ENCODE results near the gene SIRT7. TPM values are rescaled to one million over a fixed set of nuclear protein-coding genes. Genes with fewer than 3 reads are reported as not detected.

Gene SIRT7
- total and polyA plus RNA-seq, 2 donors from 2014 or later = 17.4 to 25.2 TPM

- Histone ChIP-seq H3K27ac (ENCODE audit: low read depth in 2 of 2, low read length in 2 of 2) (no peak overlapping the region), H3K4me1 (ENCODE audit: control insufficient read depth in 2 of 3, insufficient read depth in 2 of 3, low read depth in 1 of 3, low read length in 3 of 3) (peaks cover 0 to 3% (median 0%) of the 10 kb centered on the region in 3 donors), H3K9me3 (ENCODE audit: control insufficient read depth in 2 of 3, insufficient read depth in 1 of 3, low read length in 3 of 3) (no peaks in the 10 kb centered on the region), H3K4me3 (ENCODE audit: low read length in 3 of 3) (no peak overlapping the region), H3K9ac (ENCODE audit: low read length in 3 of 3) (no peak overlapping the region), H3K27me3 (ENCODE audit: control insufficient read depth, insufficient read depth, low read length) (no peaks in the 10 kb centered on the region), H3K36me3 (ENCODE audit: control insufficient read depth in 2 of 3, insufficient read depth in 3 of 3, low read length in 3 of 3) (no peaks in the 10 kb centered on the region)
- FAIRE-seq (no peak), DNase-seq (peak in 1 of 5 donors; percentile 74)
- TF ChIP-seq, protein P1, sequence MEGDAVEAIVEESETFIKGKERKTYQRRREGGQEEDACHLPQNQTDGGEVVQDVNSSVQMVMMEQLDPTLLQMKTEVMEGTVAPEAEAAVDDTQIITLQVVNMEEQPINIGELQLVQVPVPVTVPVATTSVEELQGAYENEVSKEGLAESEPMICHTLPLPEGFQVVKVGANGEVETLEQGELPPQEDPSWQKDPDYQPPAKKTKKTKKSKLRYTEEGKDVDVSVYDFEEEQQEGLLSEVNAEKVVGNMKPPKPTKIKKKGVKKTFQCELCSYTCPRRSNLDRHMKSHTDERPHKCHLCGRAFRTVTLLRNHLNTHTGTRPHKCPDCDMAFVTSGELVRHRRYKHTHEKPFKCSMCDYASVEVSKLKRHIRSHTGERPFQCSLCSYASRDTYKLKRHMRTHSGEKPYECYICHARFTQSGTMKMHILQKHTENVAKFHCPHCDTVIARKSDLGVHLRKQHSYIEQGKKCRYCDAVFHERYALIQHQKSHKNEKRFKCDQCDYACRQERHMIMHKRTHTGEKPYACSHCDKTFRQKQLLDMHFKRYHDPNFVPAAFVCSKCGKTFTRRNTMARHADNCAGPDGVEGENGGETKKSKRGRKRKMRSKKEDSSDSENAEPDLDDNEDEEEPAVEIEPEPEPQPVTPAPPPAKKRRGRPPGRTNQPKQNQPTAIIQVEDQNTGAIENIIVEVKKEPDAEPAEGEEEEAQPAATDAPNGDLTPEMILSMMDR (IDR thresholded peaks at IDR 0.05; ENCODE audit: borderline replicate concordance, extremely low read depth, insufficient read depth) = no peak
- intact Hi-C loops (cut with DNase I) = no loop called here
Measured at GRCh38 chr17:81935709-81936084, 17.7 kb upstream of the SIRT7 start.

GRCh38 chr17:81934850-81935708 lies 17.1 kb upstream of the SIRT7 start:
- H3K9me3 ChIP-seq (ENCODE audit: control insufficient read depth in 2 of 3, insufficient read depth in 1 of 3, low read length in 3 of 3) = no peaks in the 10 kb centered on the region
- no peaks in the 10 kb centered on the region for H3K27me3 ChIP-seq (ENCODE audit: control insufficient read depth, insufficient read depth, low read length)
- FAIRE-seq (no peak), DNase-seq (peak in 1 of 5 donors; percentile 71)
- H3K36me3 ChIP-seq (ENCODE audit: control insufficient read depth in 2 of 3, insufficient read depth in 3 of 3, low read length in 3 of 3) = no peaks in the 10 kb centered on the region
- H3K4me1 ChIP-seq (ENCODE audit: control insufficient read depth in 2 of 3, insufficient read depth in 2 of 3, low read depth in 1 of 3, low read length in 3 of 3) = peaks cover 0 to 3% (median 0%) of the 10 kb centered on the region in 3 donors
- TF ChIP-seq, protein P1 (IDR thresholded peaks at IDR 0.05; ENCODE audit: borderline replicate concordance, extremely low read depth, insufficient read depth) = no peak
- no peak overlapping the region for H3K9ac ChIP-seq (ENCODE audit: low read length in 3 of 3)
- intact Hi-C loops (cut with DNase I) = no loop called here
- no peak overlapping the region for H3K27ac ChIP-seq (ENCODE audit: low read depth in 2 of 2, low read length in 2 of 2)
- H3K4me3 ChIP-seq (ENCODE audit: low read length in 3 of 3) = no peak overlapping the region

DNA sequence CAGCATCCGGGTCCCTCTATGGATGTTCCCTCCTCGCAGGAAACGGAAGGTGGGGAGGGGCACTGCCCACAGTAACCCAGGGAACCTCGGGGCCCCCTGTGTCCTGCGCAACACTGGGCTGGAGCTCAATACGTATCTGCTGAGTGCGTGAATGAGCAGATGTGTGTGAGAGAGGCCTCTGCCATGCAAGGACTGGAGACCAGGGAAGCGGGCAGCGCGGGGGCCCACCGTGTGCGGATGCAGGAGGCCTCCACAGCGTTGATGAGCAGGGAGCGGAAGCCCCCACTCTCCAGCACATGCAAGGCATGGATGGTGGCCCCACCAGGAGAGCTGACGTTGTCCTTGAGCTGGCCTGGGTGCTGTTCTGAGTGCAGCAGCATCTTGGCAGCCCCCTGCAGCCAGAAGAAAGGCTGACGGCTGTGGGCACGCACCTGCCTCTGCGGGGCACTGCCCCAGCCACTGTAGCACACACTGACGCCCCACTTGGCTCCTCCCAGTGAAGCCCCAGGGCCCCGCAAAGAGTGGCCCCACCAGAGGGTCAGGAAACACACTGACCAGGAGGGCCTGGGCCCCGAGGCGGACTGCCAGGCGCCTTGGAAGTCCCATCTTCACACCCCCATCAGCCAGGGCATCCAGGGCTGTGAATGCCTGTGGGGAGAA lies 16.3 kb upstream of the SIRT7 start:
- Histone ChIP-seq H3K27me3 (ENCODE audit: control insufficient read depth, insufficient read depth, low read length) (no peaks in the 10 kb centered on the region), H3K9ac (ENCODE audit: low read length in 3 of 3) (no peak overlapping the region), H3K4me1 (ENCODE audit: control insufficient read depth in 2 of 3, insufficient read depth in 2 of 3, low read depth in 1 of 3, low read length in 3 of 3) (peaks cover 0 to 3% (median 0%) of the 10 kb centered on the region in 3 donors), H3K27ac (ENCODE audit: low read depth in 2 of 2, low read length in 2 of 2) (no peak overlapping the region), H3K9me3 (ENCODE audit: control insufficient read depth in 2 of 3, insufficient read depth in 1 of 3, low read length in 3 of 3) (no peaks in the 10 kb centered on the region), H3K4me3 (ENCODE audit: low read length in 3 of 3) (no peak overlapping the region), H3K36me3 (ENCODE audit: control insufficient read depth in 2 of 3, insufficient read depth in 3 of 3, low read length in 3 of 3) (no peaks in the 10 kb centered on the region)
- DNase-seq (peak in 1 of 5 donors; percentile 52), FAIRE-seq (no peak)
- intact Hi-C loops (cut with DNase I) = no loop called here
- TF ChIP-seq, protein P1 (IDR thresholded peaks at IDR 0.05; ENCODE audit: borderline replicate concordance, extremely low read depth, insufficient read depth) = no peak

Data from kidney (tissue), 14 donors.